Lower leg skin (tissue), 3 donors: ENCODE measurements around the gene CMTM4.

ENCODE experiments used
- CTCF ChIP-seq, 3 donors: fragments of 450-650 bp; IDR thresholded peaks; one replicate each; pipeline ENCODE4 v1.5.1; 2016; ENCODE audit warnings: antibody characterized with exemption in 3 of 3, mild to moderate bottlenecking in 3 of 3, moderate library complexity in 2 of 3
- POLR2A ChIP-seq, 2 donors: fragments of 450-650 bp; IDR thresholded peaks; one replicate each; pipeline ENCODE4 v1.6.1; 2016 to 2017; ENCODE audit warnings: antibody characterized with exemption in 2 of 2, mild to moderate bottlenecking in 1 of 2, moderate library complexity in 1 of 2

GRCh38 chr16:66668777-66669444 lies 27.6 kb downstream of the CMTM4 start:
- TF ChIP-seq CTCF (IDR thresholded peaks at IDR 0.05) = no peak
- no peak for TF ChIP-seq POLR2A (IDR thresholded peaks at IDR 0.05)
